ENCODE measurements around the gene TLCD3A.
"Not testable (repeated sequence)": the region's sequence is repeated elsewhere in the genome, so short reads cannot be mapped to it uniquely, and the experiment has no call there.

Gene TLCD3A

GRCh38 chr17:750431-751037 lies 18.1 kb downstream of the TLCD3A start:
- no peak for FAIRE-seq

- no peak for FAIRE-seq
Observed at GRCh38 chr17:751269-752001, 19.0 kb downstream of the TLCD3A start.

- FAIRE-seq, result no peak
Observed at GRCh38 chr17:752002-752619, 19.7 kb downstream of the TLCD3A start, which contains the start of gene GEMIN4. TSS of gene GEMIN4 (minus strand) at chr17:752264. CDS start at chr17:752142, 122 bp downstream.

DNA sequence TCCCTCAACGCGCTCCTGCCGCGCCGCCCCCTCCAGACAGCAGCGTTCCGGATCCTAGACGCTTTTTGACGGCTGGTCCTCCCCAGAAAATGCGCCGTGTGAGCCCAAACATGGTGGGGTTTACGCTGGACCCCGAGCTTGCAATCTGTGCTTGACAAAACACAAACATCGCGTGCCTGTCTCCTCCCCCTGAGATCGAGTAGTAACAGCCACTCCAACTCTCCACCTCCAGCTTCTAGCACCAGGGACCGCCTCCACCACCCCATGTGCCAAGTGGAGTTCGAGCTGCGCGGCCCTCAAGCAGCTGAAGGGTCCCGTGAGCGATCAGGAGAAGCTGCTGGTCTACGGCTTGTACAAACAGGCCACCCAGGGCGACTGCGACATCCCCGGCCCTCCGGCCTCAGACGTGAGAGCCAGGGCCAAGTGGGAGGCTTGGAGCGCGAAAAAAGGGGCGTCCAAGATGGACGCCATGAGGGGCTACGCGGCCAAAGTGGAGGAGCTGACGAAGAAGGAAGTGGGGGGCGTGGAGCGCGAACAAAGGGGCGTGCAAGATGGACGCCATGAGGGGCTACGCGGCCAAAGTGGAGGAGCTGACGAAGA lies 20.3 kb downstream of the TLCD3A start:
- no peak for FAIRE-seq

DNA sequence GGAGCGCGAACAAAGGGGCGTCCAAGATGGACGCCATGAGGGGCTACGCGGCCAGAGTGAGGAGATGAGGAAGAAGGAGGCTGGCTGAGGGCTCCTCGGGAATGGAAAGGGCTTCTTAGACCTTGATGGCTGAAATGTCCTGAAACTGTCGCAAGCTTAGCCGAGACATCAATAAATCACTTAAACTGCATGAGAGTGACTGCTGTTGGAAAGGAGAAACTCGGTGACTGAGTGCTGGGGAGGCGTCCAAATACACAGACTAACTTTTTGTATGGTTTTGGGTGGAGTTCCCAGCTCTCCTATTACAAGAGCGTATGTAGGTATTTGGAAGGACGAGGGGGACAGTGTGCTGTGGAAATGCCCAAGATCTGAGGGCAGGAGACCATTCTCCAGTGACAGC lies 21.0 kb downstream of the TLCD3A start:
- no peak for FAIRE-seq

- not testable (repeated sequence) for FAIRE-seq
Observed at GRCh38 chr17:755319-755961, 23.0 kb downstream of the TLCD3A start.

- not testable (repeated sequence) for FAIRE-seq
Observed at GRCh38 chr17:756010-756567, 23.7 kb downstream of the TLCD3A start.

DNA sequence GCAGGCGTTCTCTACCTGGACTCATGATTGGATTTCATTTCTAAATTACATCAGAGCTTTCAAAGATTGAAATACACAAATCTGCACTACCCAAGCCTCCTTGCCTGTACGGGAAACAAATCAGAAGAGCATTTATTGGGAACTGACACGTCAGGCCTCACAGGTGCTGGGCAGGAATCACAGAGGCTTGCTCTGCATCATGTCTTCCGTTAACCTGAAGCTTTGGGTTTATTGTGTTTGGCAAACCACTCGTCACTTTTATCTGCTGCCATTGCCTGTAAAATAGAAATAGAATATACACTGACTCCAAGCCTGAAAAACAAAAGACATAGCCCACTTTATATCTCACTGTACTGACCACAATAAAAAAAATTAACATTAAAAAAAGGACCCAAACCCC lies 27.6 kb downstream of the TLCD3A start:
- no peak for FAIRE-seq

DNA sequence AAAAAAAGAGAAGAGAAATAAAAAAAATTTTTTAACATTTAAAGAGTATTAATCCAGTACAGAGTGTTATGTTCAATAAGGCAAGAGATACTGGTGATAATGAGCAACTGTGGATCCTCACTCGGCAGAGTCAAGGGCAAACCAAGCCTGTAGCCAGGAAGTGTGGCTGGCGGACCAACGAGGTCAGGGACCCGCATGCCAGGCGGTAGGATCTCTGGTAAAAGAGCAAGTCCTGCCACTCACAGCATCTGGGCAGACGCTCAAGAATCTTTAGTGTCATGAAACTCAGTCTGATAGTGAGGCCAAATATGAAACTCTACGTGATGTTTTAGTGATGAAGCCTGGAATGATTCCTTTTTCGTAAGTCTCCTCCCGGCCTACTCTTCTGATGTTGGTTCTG lies 28.0 kb downstream of the TLCD3A start:
- no peak for FAIRE-seq

GRCh38 chr17:767076-767475 lies 34.7 kb downstream of the TLCD3A start:
- FAIRE-seq, result no peak

DNA sequence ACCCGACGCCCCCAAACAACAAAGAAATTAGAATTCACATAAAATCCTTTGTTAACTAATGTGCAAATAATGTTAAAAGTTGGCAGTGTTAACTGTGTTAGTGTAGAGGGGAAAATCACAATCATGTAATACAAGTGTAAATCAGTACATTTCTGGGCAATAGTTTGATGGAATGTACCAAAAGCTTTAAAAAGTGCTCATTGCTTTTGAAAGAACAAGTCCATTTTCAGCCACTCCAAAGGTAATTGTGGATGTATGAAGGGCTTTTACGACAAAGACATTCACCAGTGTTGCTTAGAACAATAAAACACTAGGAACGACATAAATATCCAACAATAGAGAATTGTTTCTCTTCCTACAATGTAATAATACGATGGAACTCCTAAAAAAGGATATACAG lies 40.6 kb downstream of the TLCD3A start:
- FAIRE-seq, result no peak

DNA sequence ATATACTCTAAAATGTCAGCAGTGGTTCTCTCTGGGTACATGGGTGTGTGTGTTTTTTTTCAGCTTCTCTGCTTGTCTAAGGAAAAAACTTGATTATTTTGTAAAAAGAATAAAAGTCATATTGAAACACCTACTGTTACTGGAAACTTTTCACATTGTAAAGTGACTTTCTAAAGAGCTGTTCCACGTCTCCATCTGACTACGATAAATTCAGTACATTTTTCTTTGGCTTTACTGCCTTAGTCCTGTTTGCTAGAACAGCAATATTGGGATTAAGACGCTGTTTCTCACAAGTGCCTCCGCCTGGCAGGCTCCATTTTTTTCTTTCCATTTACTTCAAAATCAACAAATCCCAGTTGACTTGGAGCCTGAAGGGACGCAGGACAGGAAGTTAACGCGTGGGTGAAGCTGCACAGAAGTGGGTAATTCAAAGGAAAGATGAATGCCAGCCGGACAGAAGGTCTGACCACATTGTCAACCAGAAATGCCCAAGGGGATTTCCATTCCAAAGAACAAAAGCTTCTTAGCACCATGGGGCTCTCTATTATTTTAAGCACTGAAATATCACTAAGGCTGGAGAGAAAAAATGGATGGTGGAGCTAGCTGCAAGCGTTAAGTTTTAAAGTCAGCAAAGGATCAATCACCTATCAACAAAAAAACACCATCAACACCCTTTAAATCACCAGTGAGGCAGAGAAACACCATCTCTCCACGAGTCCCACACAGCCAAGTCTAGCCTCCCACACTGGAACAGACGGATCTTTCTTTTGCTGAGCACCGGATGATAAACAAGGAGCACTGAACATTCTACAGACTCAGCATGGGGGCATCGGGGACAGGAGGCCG lies 41.3 kb downstream of the TLCD3A start:
- FAIRE-seq, result no peak

GRCh38 chr17:774313-774584 lies 41.9 kb downstream of the TLCD3A start:
- no peak for FAIRE-seq

DNA sequence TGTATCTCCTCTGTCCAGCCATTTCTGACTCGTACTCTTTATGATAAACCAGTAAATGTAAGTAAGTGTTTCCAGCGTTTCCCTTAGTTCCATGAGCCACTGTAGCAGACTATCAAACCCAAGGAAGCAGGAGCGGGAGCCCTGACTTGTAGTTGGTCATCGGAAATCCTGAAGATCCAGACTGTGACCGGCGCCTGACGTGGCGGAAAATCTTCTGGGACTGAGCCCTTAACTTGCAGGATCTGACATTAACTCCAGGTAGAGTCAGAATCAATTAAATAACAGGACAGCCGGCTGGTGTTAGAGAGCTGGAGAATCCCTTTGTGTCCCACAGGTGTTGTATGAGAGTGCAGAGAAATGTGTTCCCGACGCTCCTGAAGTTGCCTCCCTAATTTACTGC lies 45.7 kb downstream of the TLCD3A start:
- FAIRE-seq, result no peak

DNA sequence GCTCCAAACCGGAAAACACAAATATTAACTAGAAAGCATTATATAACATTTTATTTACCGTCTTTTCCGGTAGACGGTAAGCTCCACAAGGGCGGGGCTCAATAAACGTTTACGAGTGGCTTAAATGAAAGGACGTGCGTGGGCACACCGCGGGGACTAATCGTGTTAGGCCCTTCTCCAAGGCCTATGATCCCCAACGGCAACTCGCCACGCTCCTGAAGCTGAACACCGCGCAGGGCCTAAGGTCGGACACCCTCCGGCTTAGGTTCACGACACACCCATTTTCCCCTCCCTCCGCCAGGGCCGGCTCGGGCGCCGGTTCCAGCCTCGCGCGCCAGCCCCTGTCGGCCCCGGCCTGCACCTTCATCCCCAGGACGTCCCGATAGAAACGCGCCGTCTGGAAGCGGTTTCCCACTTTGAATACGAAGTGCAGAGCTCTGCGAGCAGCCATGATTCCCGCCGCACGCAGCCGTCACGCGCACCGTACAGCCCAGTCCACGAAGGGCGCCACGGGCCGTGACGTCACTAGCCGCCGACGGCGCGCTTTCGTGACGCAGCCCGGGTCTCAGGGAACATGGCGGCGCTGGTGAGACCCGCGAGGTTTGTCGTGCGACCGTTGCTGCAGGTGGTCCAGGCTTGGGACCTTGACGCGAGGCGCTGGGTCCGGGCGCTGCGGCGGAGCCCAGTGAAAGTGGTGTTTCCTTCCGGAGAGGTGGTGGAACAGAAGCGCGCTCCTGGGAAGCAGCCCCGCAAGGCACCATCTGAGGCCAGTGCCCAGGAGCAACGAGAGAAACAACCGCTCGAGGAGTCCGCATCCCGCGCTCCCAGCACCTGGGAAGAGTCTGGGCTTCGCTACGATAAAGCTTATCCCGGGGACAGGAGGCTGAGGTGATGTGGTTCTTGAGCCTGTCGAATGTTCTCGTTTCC lies 49.7 kb downstream of the TLCD3A start, which contains the start of the genes GLOD4 and MRM3:
GLOD4 (minus strand) TSS at position 476 of the 927 bp plus-strand sequence; CDS start at position 451, 25 bp downstream.
MRM3 (plus strand) TSS at position 549 of the 927 bp plus-strand sequence; CDS start at position 575, 26 bp downstream.
- FAIRE-seq, result no peak

DNA sequence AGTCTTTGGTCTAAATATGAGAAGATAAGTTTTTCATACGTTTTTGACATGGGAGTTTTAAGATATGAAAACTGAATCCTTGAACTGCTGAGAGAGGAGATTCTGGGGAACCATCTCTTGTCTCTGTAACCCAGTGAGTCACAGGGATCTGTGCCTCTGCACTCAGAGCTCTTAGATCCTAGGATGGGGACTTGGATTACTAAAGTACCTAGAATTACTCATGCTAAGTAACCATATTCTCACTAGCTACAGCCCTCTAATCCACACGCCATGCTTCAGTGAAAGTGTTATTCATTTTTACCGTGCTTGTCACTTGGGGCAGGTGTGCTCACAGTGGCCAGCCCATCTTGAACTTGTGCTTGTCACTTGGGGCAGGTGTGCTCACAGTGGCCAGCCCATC lies 51.7 kb downstream of the TLCD3A start:
- no peak for FAIRE-seq

DNA sequence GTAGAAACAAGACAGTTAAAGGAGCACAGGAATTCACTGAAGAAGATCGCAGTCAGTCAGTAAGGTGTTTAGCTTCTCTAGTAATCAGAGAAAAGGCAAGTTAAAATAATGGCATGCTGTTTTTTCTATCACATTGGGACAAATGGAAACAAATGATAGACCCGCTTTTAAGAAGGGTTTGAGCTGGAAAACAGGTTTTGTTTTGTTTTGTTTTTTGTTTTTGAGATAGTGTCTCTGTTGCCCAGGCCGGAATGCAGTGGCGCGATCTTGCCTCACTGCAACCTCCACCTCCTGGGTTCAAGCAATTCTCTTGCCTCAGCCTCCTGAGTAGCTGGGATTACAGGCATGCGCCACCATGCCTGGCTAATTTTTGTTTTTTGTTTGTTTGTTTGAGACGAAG lies 53.5 kb downstream of the TLCD3A start:
- not testable (repeated sequence) for FAIRE-seq

DNA sequence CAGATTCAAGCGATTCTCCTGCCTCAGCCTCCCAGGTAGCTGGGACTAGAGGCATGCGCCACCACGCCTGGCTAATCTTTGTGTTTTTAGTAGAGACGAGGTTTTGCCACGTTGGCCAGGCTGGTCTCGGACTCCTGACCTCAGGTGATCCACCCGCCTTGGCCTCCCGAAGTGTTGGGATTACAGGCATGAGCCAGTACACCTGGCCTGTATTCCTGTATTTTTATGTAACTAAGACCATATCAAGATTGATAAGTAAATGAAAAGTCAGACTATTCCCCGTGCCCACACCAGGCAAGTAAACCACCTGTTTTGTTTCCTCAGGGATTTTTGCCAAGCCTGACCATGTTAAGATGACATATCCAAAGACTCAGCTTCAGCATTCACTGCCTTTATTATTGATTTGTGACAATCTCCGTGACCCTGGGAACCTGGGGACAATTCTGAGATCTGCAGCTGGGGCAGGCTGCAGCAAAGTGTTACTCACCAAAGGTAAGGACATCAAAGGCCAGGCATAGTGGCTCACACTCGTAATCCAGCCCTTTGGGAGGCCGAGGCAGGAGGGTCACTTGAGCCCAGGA lies 55.3 kb downstream of the TLCD3A start:
- no peak for FAIRE-seq

DNA sequence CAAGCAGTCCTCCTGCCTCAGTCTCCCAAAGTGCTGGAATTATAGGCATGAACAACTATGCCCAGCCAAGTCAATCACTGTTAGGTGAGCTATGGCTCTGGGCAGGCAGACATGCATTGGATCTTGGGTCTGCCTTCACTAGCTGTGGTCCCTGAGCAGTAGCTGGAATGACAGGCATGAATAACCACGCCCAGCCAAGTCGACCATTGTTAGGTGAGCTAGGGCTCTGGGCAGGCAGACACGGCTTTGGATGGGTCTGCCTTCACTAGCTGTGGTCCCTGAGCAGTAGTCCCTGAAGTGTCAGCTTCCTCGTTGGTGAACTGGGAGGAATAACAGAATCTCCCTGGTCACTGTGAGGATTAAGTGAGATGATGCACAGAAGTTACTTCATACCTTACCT lies 56.2 kb downstream of the TLCD3A start:
- FAIRE-seq, result no peak

GRCh38 chr17:789160-789840 lies 56.9 kb downstream of the TLCD3A start:
- no peak for FAIRE-seq

Measured in A204.1 (cell line).